ENCODE measurements around the gene LSM2. TPM values are rescaled to one million over a fixed set of nuclear protein-coding genes. Genes with fewer than 3 reads are reported as not detected.

LSM2 gene
- total RNA-seq, 4 donors from 2014 or later: 23.5 to 43.0 (median 34.8) TPM

GRCh38 chr6:31763619-31763940, 43.2 kb downstream of the LSM2 start:
- TF ChIP-seq POLR2A (IDR thresholded peaks at IDR 0.05): no peak
- TF ChIP-seq POLR2AphosphoS5 (IDR thresholded peaks at IDR 0.05): no peak
- TF ChIP-seq CTCF (IDR thresholded peaks at IDR 0.05): no peak
- no peak for TF ChIP-seq EP300 (IDR thresholded peaks at IDR 0.05; ENCODE audit: low read depth)
- Histone ChIP-seq H3K4me3 (no peak overlapping the region), H3K27me3 (no peaks in the 10 kb centered on the region), H3K9me3 (no peaks in the 10 kb centered on the region), H3K27ac (no peak overlapping the region), H3K36me3 (no peaks in the 10 kb centered on the region), H3K4me1 (peaks cover 0 to 10% (median 0%) of the 10 kb centered on the region in 4 donors)
- intact Hi-C loops (cut with DNase I; ENCODE audit: low total_unique reads) (no loop called here), in situ Hi-C loops (cut with MboI; ENCODE audit: low pct_ligation_motif_present in 1 of 4, low pct_unique_long_range_greater_than_20kb in 1 of 4, low sequenced_read_pairs in 3 of 4) (loop anchor here in 1 of 4 donors (10.0 kb wide), 1 partner anchor 79 kb away; the partner anchor contains the start of gene LY6G5C)
- 17 to 24% methylated on average over 1 of the region's 1 CpG for WGBS, 2 donors (ENCODE audit: low coverage in 1 of 2)
- DNase-seq: no peak

- Histone ChIP-seq H3K36me3 (no peaks in the 10 kb centered on the region), H3K27me3 (no peaks in the 10 kb centered on the region), H3K4me1 (peaks cover 0 to 10% (median 0%) of the 10 kb centered on the region in 4 donors), H3K27ac (no peak overlapping the region), H3K4me3 (no peak overlapping the region), H3K9me3 (no peaks in the 10 kb centered on the region)
- 83% methylated on average over 8 of the region's 8 CpGs; no CpG with 5 or more reads in 1 of the 2 donors for WGBS, 2 donors (ENCODE audit: low coverage in 1 of 2)
- in situ Hi-C loops (cut with MboI; ENCODE audit: low pct_ligation_motif_present in 1 of 4, low pct_unique_long_range_greater_than_20kb in 1 of 4, low sequenced_read_pairs in 3 of 4): loop anchor here in 1 of 4 donors (10.0 kb wide), 1 partner anchor 78 kb away; the partner anchor contains the start of gene LY6G5C
- TF ChIP-seq EP300 (IDR thresholded peaks at IDR 0.05; ENCODE audit: low read depth) (no peak), POLR2AphosphoS5 (IDR thresholded peaks at IDR 0.05) (no peak), CTCF (IDR thresholded peaks at IDR 0.05) (no peak), POLR2A (IDR thresholded peaks at IDR 0.05) (no peak)
- intact Hi-C loops (cut with DNase I; ENCODE audit: low total_unique reads): no loop called here
- no peak for DNase-seq
These were observed 43.7 kb downstream of the LSM2 start for GRCh38 chr6:31762878-31763618.

- no peaks in the 10 kb centered on the region for H3K36me3 ChIP-seq
- in situ Hi-C loops (cut with MboI; ENCODE audit: low pct_ligation_motif_present in 1 of 4, low pct_unique_long_range_greater_than_20kb in 1 of 4, low sequenced_read_pairs in 3 of 4) (loop anchor here in 1 of 4 donors (10.0 kb wide), 1 partner anchor 78 kb away; the partner anchor contains the start of gene LY6G5C), intact Hi-C loops (cut with DNase I; ENCODE audit: low total_unique reads) (no loop called here)
- no peak for TF ChIP-seq EP300 (IDR thresholded peaks at IDR 0.05; ENCODE audit: low read depth)
- no peaks in the 10 kb centered on the region for H3K27me3 ChIP-seq
- H3K4me1 ChIP-seq: peaks cover 0 to 10% (median 0%) of the 10 kb centered on the region in 4 donors
- H3K4me3 ChIP-seq: no peak within 1 kb of the TSS
- H3K9me3 ChIP-seq: no peaks in the 10 kb centered on the region
- no peak within 1 kb of the TSS for H3K27ac ChIP-seq
- DNase-seq: no peak
- 76 to 100% methylated on average over 2 to 4 of the region's 4 CpGs for WGBS, 2 donors (ENCODE audit: low coverage in 1 of 2)
These were observed 44.4 kb downstream of the LSM2 start, which contains the start of gene SAPCD1 for GRCh38 chr6:31762356-31762755. SAPCD1 (plus strand) TSS chr6:31762656; CDS start chr6:31763055, 399 bp downstream.

DNA sequence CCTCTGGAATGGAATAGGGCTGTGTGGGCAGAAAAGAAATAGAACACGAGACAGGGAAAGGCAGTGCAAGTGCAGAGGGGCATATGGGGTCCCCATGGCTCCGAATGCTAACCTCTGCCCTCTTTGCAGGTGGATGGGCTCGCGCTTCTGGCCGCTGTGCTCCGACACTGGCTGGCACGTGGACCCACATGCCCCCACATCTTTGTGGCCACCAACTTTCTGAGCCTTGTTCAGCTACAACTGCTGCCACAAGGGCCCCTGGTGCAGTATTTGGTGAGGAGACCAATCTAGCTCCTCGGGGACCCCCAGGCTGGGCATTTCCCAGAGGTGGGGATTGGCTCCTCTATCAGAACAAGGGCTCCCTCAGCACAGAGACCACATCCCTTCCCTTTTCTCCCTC, 45.4 kb downstream of the LSM2 start:
- in situ Hi-C loops (cut with MboI; ENCODE audit: low pct_ligation_motif_present in 1 of 4, low pct_unique_long_range_greater_than_20kb in 1 of 4, low sequenced_read_pairs in 3 of 4): loop anchor here in 1 of 4 donors (10.0 kb wide), 1 partner anchor 77 kb away; the partner anchor contains the start of gene LY6G5C
- Histone ChIP-seq H3K4me1 (peaks cover 0 to 6% (median 0%) of the 10 kb centered on the region in 4 donors), H3K9me3 (no peaks in the 10 kb centered on the region), H3K4me3 (no peak overlapping the region), H3K27me3 (no peaks in the 10 kb centered on the region), H3K36me3 (no peaks in the 10 kb centered on the region), H3K27ac (no peak overlapping the region)
- TF ChIP-seq CTCF (IDR thresholded peaks at IDR 0.05): no peak
- TF ChIP-seq POLR2A (IDR thresholded peaks at IDR 0.05): no peak
- TF ChIP-seq EP300 (IDR thresholded peaks at IDR 0.05; ENCODE audit: low read depth): no peak
- no peak for TF ChIP-seq POLR2AphosphoS5 (IDR thresholded peaks at IDR 0.05)
- intact Hi-C loops (cut with DNase I; ENCODE audit: low total_unique reads): no loop called here
- no peak for DNase-seq
- WGBS, 2 donors (ENCODE audit: low coverage in 1 of 2): 75 to 98% methylated on average over 1 to 8 of the region's 8 CpGs

All from transverse colon (tissue), 4 donors.